Measurements from ENCODE around the gene NUCB1. TPM values are rescaled to one million over a fixed set of nuclear protein-coding genes. Genes with fewer than 3 reads are reported as not detected.

NUCB1 gene
- total and polyA plus RNA-seq, 9 of the 15 experiments (the other 6 are each of a cell fraction or from before 2014, with no cell fraction given), result 3.1 to 153 (median 71.7) TPM

- TF ChIP-seq POLR2H (tag; IDR thresholded peaks at IDR 0.05; ENCODE audit: low read depth), result no peak
- no peak for TF ChIP-seq NELFE (IDR thresholded peaks at IDR 0.05; ENCODE audit: insufficient read depth, insufficient read length)
- no peak for TF ChIP-seq TCF15 (CRISPR knock-in tag; IDR thresholded peaks at IDR 0.05)
- TF ChIP-seq ZNF507 (tag; conservative IDR thresholded peaks at IDR 0.05), result no peak
- TF ChIP-seq MNT (conservative IDR thresholded peaks at IDR 0.05), result no peak
- no peak for TF ChIP-seq ZNF830 (CRISPR knock-in tag; IDR thresholded peaks at IDR 0.05)
- TF ChIP-seq MEIS2 (IDR thresholded peaks at IDR 0.05; ENCODE audit: partially characterized antibody), result peak; percentile 27
- no peak for TF ChIP-seq ZNF224 (CRISPR knock-in tag; IDR thresholded peaks at IDR 0.05)
- TF ChIP-seq ZNF239 (CRISPR knock-in tag; IDR thresholded peaks at IDR 0.05), result no peak
- TF ChIP-seq NFIC (IDR thresholded peaks at IDR 0.05), result no peak
- no peak for TF ChIP-seq CEBPB (tag; IDR thresholded peaks at IDR 0.05)
- no peak for TF ChIP-seq TAF15 (IDR thresholded peaks at IDR 0.05; ENCODE audit: low read depth, low read length)
- TF ChIP-seq USF1 (CRISPR knock-in tag; IDR thresholded peaks at IDR 0.05), result no peak
- no peak for TF ChIP-seq HNRNPL (IDR thresholded peaks at IDR 0.05; ENCODE audit: low read depth, low read length)
- TF ChIP-seq LEF1 (IDR thresholded peaks at IDR 0.05), result no peak
- TF ChIP-seq SPI1 (IDR thresholded peaks at IDR 0.05; ENCODE audit: borderline replicate concordance, low read depth, low read length), result 0 out of 2 replicates have a peak, but pooled peaks have one; percentile 12
- TF ChIP-seq EGR1 (conservative IDR thresholded peaks at IDR 0.05), result 0 out of 2 replicates have a peak, but pooled peaks have one; percentile 15
- TF ChIP-seq NCOA1 (IDR thresholded peaks at IDR 0.05; ENCODE audit: low read depth), result no peak
- peak; percentile 54; the same call in 1 of the 2 replicates for TF ChIP-seq EP300 (IDR thresholded peaks at IDR 0.05; ENCODE audit: low read length)
- TF ChIP-seq ZBED1 (IDR thresholded peaks at IDR 0.05), result no peak
- no peak for TF ChIP-seq CBX1 (IDR thresholded peaks at IDR 0.05; ENCODE audit: low read depth)
- TF ChIP-seq SMARCA5 (IDR thresholded peaks at IDR 0.05), result no peak
- no peak for TF ChIP-seq BCOR (IDR thresholded peaks at IDR 0.05)
- TF ChIP-seq ETV6 (IDR thresholded peaks at IDR 0.05; ENCODE audit: borderline replicate concordance in 1 of 2, low read depth in 2 of 2, low read length in 1 of 2), result no peak
- TF ChIP-seq ETV6 (CRISPR knock-in tag; IDR thresholded peaks at IDR 0.05; ENCODE audit: borderline replicate concordance), result no peak
- no peak for TF ChIP-seq ZNF717 (CRISPR knock-in tag; IDR thresholded peaks at IDR 0.05)
- TF ChIP-seq ZNF785 (CRISPR knock-in tag; IDR thresholded peaks at IDR 0.05), result no peak
Observed at GRCh38 chr19:48943081-48943480, 43.0 kb downstream of the NUCB1 start (continued).
